Muscle of back (tissue), 13 donors: ENCODE measurements around the gene PECR. TPM values are rescaled to one million over a fixed set of nuclear protein-coding genes. Genes with fewer than 3 reads are reported as not detected.

Experiments
- DNase-seq, 3 donors: peaks; one replicate each; pipeline versions ENCODE4 v3.0.0 to v3.0.0-alpha.2; 2013
- long read RNA-seq, 9 donors: transcript quantifications; one replicate each; lab custom pipeline, GENCODE V29; 2026
- polyA plus RNA-seq, 10 donors: library from polyadenylated mRNA; unstranded; fragments of 120-200 nt; gene quantifications; one replicate each; pipeline ENCODE4 v1.2.1, GENCODE V29; 2013; ENCODE audit not compliant: insufficient read length in 10 of 10

The PECR gene
- 1 to 10 TPM; 5.5 to 8.5 (median 7.1) TPM for polyA plus RNA-seq
- long read RNA-seq, donor 1, partial matches to known transcripts, result 0 of 2 reads
- long read RNA-seq, donor 1, other reads (novel, unspliced or antisense), result 0 of 2 reads
- long read RNA-seq, donor 2, partial matches to known transcripts, result 0 of 1 reads
- long read RNA-seq, donor 2, other reads (novel, unspliced or antisense), result 0 of 1 reads
- long read RNA-seq, donor 3, result 0 reads
- long read RNA-seq, donor 4, partial matches to known transcripts, result 0 of 1 reads
- long read RNA-seq, donor 4, other reads (novel, unspliced or antisense), result 0 of 1 reads
- long read RNA-seq, donor 5, partial matches to known transcripts, result 0 of 2 reads
- long read RNA-seq, donor 5, other reads (novel, unspliced or antisense), result 0 of 2 reads
- long read RNA-seq, donor 6, partial matches to known transcripts, result 0 of 2 reads
- long read RNA-seq, donor 6, other reads (novel, unspliced or antisense), result 0 of 2 reads
- long read RNA-seq, donor 7, partial matches to known transcripts, result 0 of 2 reads
- long read RNA-seq, donor 7, other reads (novel, unspliced or antisense), result 0 of 2 reads
- long read RNA-seq, donor 8, partial matches to known transcripts, result 0 of 1 reads
- long read RNA-seq, donor 8, other reads (novel, unspliced or antisense), result 0 of 1 reads
- long read RNA-seq, donor 9, result 0 reads

- peak; percentile 54 to 82 (median 56) for DNase-seq
These were observed at the start of gene PECR, which contains the start of gene TMEM169 for GRCh38 chr2:216081487-216082116. PECR (minus strand) TSS chr2:216081809; CDS start chr2:216081741, 68 bp downstream. TMEM169 (plus strand) TSS chr2:216081919; CDS start chr2:216095964, 14,045 bp downstream.

GRCh38 chr2:216130346-216130971 lies 48.9 kb upstream of the PECR start:
- DNase-seq, result no peak

GRCh38 chr2:216126943-216127342 lies 45.3 kb upstream of the PECR start:
- no peak for DNase-seq

GRCh38 chr2:216121255-216121654 lies 39.6 kb upstream of the PECR start:
- DNase-seq, result no peak

GRCh38 chr2:216119986-216120385 lies 38.4 kb upstream of the PECR start:
- no peak for DNase-seq

GRCh38 chr2:216119146-216119545 lies 37.5 kb upstream of the PECR start:
- DNase-seq, result no peak

- DNase-seq, result no peak
These were observed 36.9 kb upstream of the PECR start for GRCh38 chr2:216118474-216118873.

GRCh38 chr2:216117561-216118340 lies 36.1 kb upstream of the PECR start:
- peak in 1 of 3 donors; percentile 30 for DNase-seq

GRCh38 chr2:216116418-216116817 lies 34.8 kb upstream of the PECR start:
- DNase-seq, result no peak

GRCh38 chr2:216114714-216115531 lies 33.3 kb upstream of the PECR start:
- DNase-seq, result peak; percentile 99

GRCh38 chr2:216114382-216114713 lies 32.7 kb upstream of the PECR start:
- DNase-seq, result no peak

GRCh38 chr2:216113572-216113971 lies 32.0 kb upstream of the PECR start:
- no peak for DNase-seq

GRCh38 chr2:216112926-216113325 lies 31.3 kb upstream of the PECR start:
- no peak for DNase-seq

GRCh38 chr2:216111122-216111521 lies 29.5 kb upstream of the PECR start:
- no peak for DNase-seq

- no peak for DNase-seq
These were observed 29.0 kb upstream of the PECR start for GRCh38 chr2:216110620-216111019.

- DNase-seq, result peak; percentile 22 to 59 (median 27)
These were observed 28.5 kb upstream of the PECR start for GRCh38 chr2:216109962-216110614.

- peak; percentile 97 to 99 (median 99) for DNase-seq
These were observed 27.6 kb upstream of the PECR start, which contains the start of gene XRCC5 for GRCh38 chr2:216108967-216109921. XRCC5 (plus strand) TSS chr2:216109348; CDS start chr2:216109437, 89 bp downstream.

GRCh38 chr2:216108310-216108966 lies 26.8 kb upstream of the PECR start:
- DNase-seq, result peak; percentile 15 to 34 (median 23)
